Measurements from ENCODE around the gene GTF2A2.

GTF2A2 gene

GRCh38 chr15:59618406-59618805, 38.9 kb downstream of the GTF2A2 start:
- no peak overlapping the region for H3K27ac ChIP-seq
- TF ChIP-seq CTCF (conservative IDR thresholded peaks at IDR 0.05) = no peak
- no peak for TF ChIP-seq ZFX (IDR thresholded peaks at IDR 0.05)

GRCh38 chr15:59616379-59616778, 40.9 kb downstream of the GTF2A2 start:
- peak; percentile 37 for TF ChIP-seq CTCF (conservative IDR thresholded peaks at IDR 0.05)
- no peak for TF ChIP-seq ZFX (IDR thresholded peaks at IDR 0.05)
- no peak overlapping the region for H3K27ac ChIP-seq

- H3K27ac ChIP-seq = no peak overlapping the region
- no peak for TF ChIP-seq CTCF (conservative IDR thresholded peaks at IDR 0.05)
- TF ChIP-seq ZFX (IDR thresholded peaks at IDR 0.05) = no peak
Measured at GRCh38 chr15:59615661-59616060, 41.7 kb downstream of the GTF2A2 start.

DNA sequence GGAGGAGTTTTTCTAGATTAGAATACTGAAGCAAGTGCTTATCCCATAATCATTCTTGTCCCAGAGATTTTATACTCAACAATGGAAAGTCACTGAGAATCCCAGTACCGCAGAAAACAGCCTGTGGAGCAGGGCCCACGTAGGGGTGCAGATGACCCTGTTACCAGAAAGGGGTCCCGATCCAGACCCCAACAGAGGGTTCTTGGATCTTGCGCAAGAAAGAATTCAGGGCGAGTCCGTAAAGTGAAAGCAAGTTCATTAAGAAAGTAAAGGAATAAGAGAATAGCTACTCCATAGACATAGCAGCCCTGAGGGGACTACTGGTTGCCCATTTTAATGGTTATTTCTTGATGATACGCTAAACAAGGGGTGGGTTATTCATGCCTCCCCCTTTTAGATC, 43.2 kb downstream of the GTF2A2 start:
- TF ChIP-seq ZFX (IDR thresholded peaks at IDR 0.05) (no peak), CTCF (conservative IDR thresholded peaks at IDR 0.05) (no peak)
- H3K27ac ChIP-seq = no peak overlapping the region

- TF ChIP-seq CTCF (conservative IDR thresholded peaks at IDR 0.05) (no peak), ZFX (IDR thresholded peaks at IDR 0.05) (no peak)
- H3K27ac ChIP-seq = no peak within 1 kb of the TSS
Measured at GRCh38 chr15:59611276-59612260, 45.7 kb downstream of the GTF2A2 start, which contains the start of gene GCNT3. GCNT3 (plus strand) TSS chr15:59611783; CDS start chr15:59618239, 6,456 bp downstream.

DNA sequence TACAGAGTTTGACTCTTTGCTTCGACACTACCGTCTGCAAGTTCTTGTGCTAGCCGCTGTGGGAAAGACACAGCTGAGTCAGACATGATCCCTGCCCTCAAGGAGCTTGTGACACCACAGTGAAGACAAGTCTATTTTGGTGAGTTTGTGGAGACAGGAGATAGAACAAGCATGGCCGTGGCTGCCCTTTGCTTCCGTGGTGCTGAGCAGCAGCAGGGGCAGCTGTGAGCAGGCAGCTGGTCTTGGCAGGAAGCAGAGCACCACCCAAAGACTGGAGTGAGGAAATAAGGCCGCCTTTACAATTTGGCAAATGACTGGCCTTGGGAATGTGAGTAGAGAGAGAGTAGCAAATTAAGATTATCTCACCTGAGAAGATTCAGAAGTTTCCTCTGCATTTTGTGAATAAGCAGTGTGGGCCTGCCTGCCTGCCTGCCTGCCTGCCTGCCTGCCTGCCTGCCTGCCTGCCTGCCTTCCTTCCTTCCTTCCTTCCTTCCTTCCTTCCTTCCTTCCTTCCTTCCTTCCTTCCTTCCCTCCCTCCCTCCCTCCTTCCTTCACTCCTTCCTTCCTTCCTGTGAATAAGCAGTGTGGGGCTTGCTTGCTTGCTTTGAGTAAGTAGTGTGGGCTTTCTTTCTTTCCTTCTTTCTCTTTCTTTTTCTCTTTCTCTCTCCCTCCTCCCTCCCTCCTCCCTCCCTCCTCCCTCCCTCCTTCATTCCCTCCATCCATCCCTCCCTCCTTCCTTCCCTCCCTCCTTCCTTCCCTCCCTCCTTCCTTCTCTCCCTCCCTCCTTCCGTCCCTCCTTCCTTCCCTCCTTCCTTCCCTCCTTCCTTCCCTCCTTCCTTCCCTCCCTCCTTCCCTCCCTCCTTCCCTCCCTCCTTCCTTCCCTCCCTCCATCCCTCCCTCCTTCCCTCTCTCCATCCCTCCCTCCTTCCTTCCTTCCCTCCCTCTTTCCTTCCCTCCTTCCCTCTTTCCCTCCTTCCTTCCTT, 47.3 kb downstream of the GTF2A2 start:
- TF ChIP-seq CTCF (conservative IDR thresholded peaks at IDR 0.05) (no peak), ZFX (IDR thresholded peaks at IDR 0.05) (no peak)
- no peak overlapping the region for H3K27ac ChIP-seq

All from C4-2B (cell line).